PC-3 (cell line): ENCODE measurements around the gene DYNLT2. TPM values are rescaled to one million over a fixed set of nuclear protein-coding genes. Genes with fewer than 3 reads are reported as not detected.

ENCODE experiments used
- ATAC-seq: fragments of 200-7000 bp; cut with Tn5 transposase; 2 replicates; pipeline ENCODE4 v1.9.1; 2020; ENCODE audit warnings: mild to moderate bottlenecking, moderate library complexity
- BruUV-seq: library from RNA; stranded (reverse); fragments of 400-500 nt; replicated peaks from 2 replicates; lab custom pipeline; 2021; lab: Mats Ljungman, UMichigan
- CTCF ChIA-PET: fragments of 300-600 bp; sonication (Branson Sonifier 250); formaldehyde crosslinking; loops from one replicate; lab custom pipeline; 2022; ENCODE audit warnings: antibody characterized with exemption; lab: Charles Lee
- POLR2A ChIA-PET: fragments of 300-600 bp; sonication (Branson Sonifier 250); formaldehyde crosslinking; loops from one replicate; lab custom pipeline; 2022; ENCODE audit warnings: antibody characterized with exemption; ENCODE audit not compliant: unreplicated experiment; lab: Charles Lee
- DNase-seq: peaks from one replicate; pipeline ENCODE4 v3.0.0-alpha.2; 2015
- H2AFZ ChIP-seq: fragments of 300-600 bp; sonication (generic); 2 replicates; pipeline ENCODE4 v1.6.0; 2016; ENCODE audit warnings: antibody characterized with exemption, low read length
- H3F3A ChIP-seq: fragments of 300-600 bp; sonication (generic); one replicate; pipeline ENCODE4 v1.6.0; 2017; ENCODE audit warnings: antibody characterized with exemption, low read length, control low read depth, mild to moderate bottlenecking; ENCODE audit not compliant: unreplicated experiment
- H3K27ac ChIP-seq: fragments of 300-600 bp; sonication (generic); 2 replicates; pipeline ENCODE4 v1.5.1; 2016; ENCODE audit warnings: mild to moderate bottlenecking, low read length
- H3K27me3 ChIP-seq: fragments of 300-600 bp; sonication (generic); 2 replicates; pipeline ENCODE4 v1.6.1; 2016; ENCODE audit warnings: low read length, mixed read lengths
- H3K36me3 ChIP-seq: fragments of 300-600 bp; sonication (generic); 2 replicates; pipeline ENCODE4 v1.6.1; 2016; ENCODE audit warnings: low read depth, mixed run types, low read length, mixed read lengths
- H3K4me1 ChIP-seq: fragments of 300-600 bp; sonication (generic); 2 replicates; pipeline ENCODE4 v1.5.1; 2016; ENCODE audit warnings: low read length; ENCODE audit not compliant: insufficient read depth
- H3K4me2 ChIP-seq: fragments of 300-600 bp; sonication (generic); 2 replicates; pipeline ENCODE4 v1.6.0; 2016; ENCODE audit warnings: low read length
- H3K4me3 ChIP-seq: fragments of 300-600 bp; sonication (generic); 2 replicates; pipeline ENCODE4 v1.5.1; 2016; ENCODE audit warnings: mild to moderate bottlenecking, low read length, mixed read lengths
- H3K79me2 ChIP-seq: fragments of 300-600 bp; sonication (generic); 2 replicates; pipeline ENCODE4 v1.6.1; 2017; ENCODE audit warnings: low read length, mixed read lengths
- H3K9ac ChIP-seq: fragments of 300-600 bp; sonication (generic); 2 replicates; pipeline ENCODE4 v1.6.0; 2016; ENCODE audit warnings: mild to moderate bottlenecking, low read length
- H3K9me2 ChIP-seq: fragments of 300-600 bp; sonication (generic); replicated peaks from 2 replicates; pipeline ENCODE4 v1.6.1; 2016; ENCODE audit warnings: mixed run types, low read length, mixed read lengths
- H3K9me3 ChIP-seq: fragments of 300-600 bp; sonication (generic); 2 replicates; pipeline ENCODE4 v1.6.1; 2016; ENCODE audit warnings: low read length, mixed read lengths
- H4K20me1 ChIP-seq: fragments of 300-600 bp; sonication (generic); 2 replicates; pipeline ENCODE4 v1.6.1; 2016; ENCODE audit warnings: low read length, mixed read lengths
- CTCF ChIP-seq: fragments of 300-600 bp; sonication (generic); conservative IDR thresholded peaks from 2 replicates; pipeline ENCODE4 v1.5.1; 2017; ENCODE audit warnings: antibody characterized with exemption, low read depth, mild to moderate bottlenecking, low read length
- EZH2 ChIP-seq: fragments of 300-600 bp; sonication (generic); IDR thresholded peaks from one replicate; pipeline ENCODE4 v1.6.1; 2017; ENCODE audit warnings: antibody characterized with exemption, mild to moderate bottlenecking, low read length; ENCODE audit not compliant: unreplicated experiment
- EZH2phosphoT487 ChIP-seq: fragments of 300-600 bp; sonication (generic); IDR thresholded peaks from 2 replicates; pipeline ENCODE4 v1.6.1; 2018; ENCODE audit warnings: mild to moderate bottlenecking, antibody characterized with exemption, low read length, borderline replicate concordance
- intact Hi-C: fragments of 100-400 bp; cut with micrococcal nuclease; formaldehyde crosslinking; loops from 2 replicates; pipeline ENCODE4 v1.9.0; 2023
- total RNA-seq: library from RNA; depleted of rRNA; stranded (reverse); fragments of >200 nt; gene quantifications from 2 replicates; pipeline ENCODE4 v1.2.3, GENCODE V29; 2014

The DYNLT2 gene
- total RNA-seq, 1 experiment from 2014 or later = 0.51 TPM

- ATAC-seq (no peak), DNase-seq (no peak)
- Histone ChIP-seq H3K27me3 (no peaks in the 10 kb centered on the region), H3K4me3 (no peak overlapping the region), H3F3A (no peaks in the 10 kb centered on the region), H3K79me2 (peaks cover 17% of the 10 kb centered on the region), H3K9me3 (no peaks in the 10 kb centered on the region), H3K36me3 (no peaks in the 10 kb centered on the region), H3K4me2 (no peak overlapping the region), H3K27ac (no peak overlapping the region), H2AFZ (no peak overlapping the region), H3K9ac (no peak overlapping the region), H4K20me1 (no peaks in the 10 kb centered on the region), H3K4me1 (no peaks in the 10 kb centered on the region; the same call in 1 of the 2 replicates), H3K9me2 (no peaks in the 10 kb centered on the region)
- TF ChIP-seq CTCF (no peak), EZH2 (no peak), EZH2phosphoT487 (no peak)
- BruUV-seq = no TSS peak
- CTCF ChIA-PET = no interaction called here
- intact Hi-C loops = no loop called here
- POLR2A ChIA-PET = no interaction called here
These were observed 4.8 kb downstream of the DYNLT2 start for GRCh38 chr6:169746556-169746955.

GRCh38 chr6:169745405-169745804 lies 6.0 kb downstream of the DYNLT2 start:
- Histone ChIP-seq H3K27ac (no peak overlapping the region), H3K36me3 (no peaks in the 10 kb centered on the region), H3K27me3 (no peaks in the 10 kb centered on the region), H3K4me1 (no peaks in the 10 kb centered on the region; the same call in 1 of the 2 replicates), H3K4me2 (no peak overlapping the region), H2AFZ (no peak overlapping the region), H3F3A (no peaks in the 10 kb centered on the region), H3K9me2 (no peaks in the 10 kb centered on the region), H3K4me3 (no peak overlapping the region), H3K79me2 (peaks cover 8% of the 10 kb centered on the region), H4K20me1 (no peaks in the 10 kb centered on the region), H3K9ac (no peak overlapping the region), H3K9me3 (no peaks in the 10 kb centered on the region)
- BruUV-seq = no TSS peak
- POLR2A ChIA-PET = no interaction called here
- intact Hi-C loops = no loop called here
- ATAC-seq (no peak), DNase-seq (no peak)
- CTCF ChIA-PET = no interaction called here
- TF ChIP-seq EZH2 (no peak), CTCF (no peak), EZH2phosphoT487 (no peak)

- Histone ChIP-seq H3K79me2 (no peaks in the 10 kb centered on the region), H3K36me3 (no peaks in the 10 kb centered on the region), H3K27ac (no peak overlapping the region), H3K27me3 (no peaks in the 10 kb centered on the region), H4K20me1 (no peaks in the 10 kb centered on the region), H3K9me2 (no peaks in the 10 kb centered on the region), H3K4me2 (no peak overlapping the region), H3K4me3 (no peak overlapping the region), H3K9me3 (no peaks in the 10 kb centered on the region), H3K4me1 (no peaks in the 10 kb centered on the region), H3K9ac (no peak overlapping the region), H2AFZ (no peak overlapping the region), H3F3A (no peaks in the 10 kb centered on the region)
- BruUV-seq = no TSS peak
- ChIA-PET CTCF (no interaction called here), POLR2A (no interaction called here)
- no peak for TF ChIP-seq EZH2phosphoT487
- no peak for TF ChIP-seq EZH2
- TF ChIP-seq CTCF = no peak
- no peak for DNase-seq
- ATAC-seq = peak; percentile 54
- intact Hi-C loops = no loop called here
These were observed 10.0 kb downstream of the DYNLT2 start for GRCh38 chr6:169741344-169741743.
